K562 (cell line): ENCODE results near the gene STXBP5L. TPM values are rescaled to one million over a fixed set of nuclear protein-coding genes. Genes with fewer than 3 reads are reported as not detected.

Experiments used
- ATAC-seq: fragments of 200-7000 bp; cut with Tn5 transposase; 3 replicates; pipeline ENCODE4 v1.9.1; 2020; ENCODE audit warnings: moderate library complexity
- BruUV-seq: library from RNA; stranded (reverse); fragments of 400-500 nt; replicated peaks from 2 replicates; lab custom pipeline; 2021; lab: Mats Ljungman, UMichigan
- CTCF ChIA-PET: fragments of 300-600 bp; formaldehyde crosslinking; extraction: SDS; loops from one replicate; lab custom pipeline; 2021; ENCODE audit warnings: low intra/inter-chr PET ratio; lab: Yijun Ruan, JAX
- POLR2A ChIA-PET: fragments of 300-600, 350-650 bp; sonication (Branson Sonifier 250); formaldehyde crosslinking; extraction: SDS; loops from one replicate; lab custom pipeline; 2021; ENCODE audit warnings: antibody characterized with exemption, inconsistent platforms; lab: Yijun Ruan, JAX
- DNase-seq, 4 experiments: peaks; one replicate each; pipeline versions ENCODE4 v3.0.0 to v3.0.0-alpha.2; 2011 to 2018; ENCODE audit warnings: low spot score in 3 of 4, mixed read lengths in 3 of 4; ENCODE audit errors: extremely low read depth in 1 of 4
- FAIRE-seq: peaks from 2 replicates; lab custom pipeline; 2011; peaks lifted over from hg19 to GRCh38; lab: Jason Lieb, UNC
- H2AFZ ChIP-seq: 2 replicates; pipeline ENCODE4 v1.6.0; 2011; ENCODE audit warnings: low read depth, low read length, control low read depth, inconsistent platforms
- H3K27ac ChIP-seq: fragments of 200-600 bp; 3 replicates; pipeline ENCODE4 v1.8.0; 2011; ENCODE audit warnings: low read depth, mild to moderate bottlenecking, control low read depth, inconsistent platforms, low read length, moderate library complexity, mixed read lengths; ENCODE audit errors: extremely low read depth
- H3K27me3 ChIP-seq, 2 experiments: fragments of 300-600 bp in 1 of 2; 2 replicates in 1 of 2; 3 replicates in 1 of 2; pipeline versions ENCODE4 v1.6.0 to v1.8.0; 2011; ENCODE audit warnings: inconsistent platforms in 2 of 2, low read length in 2 of 2, mild to moderate bottlenecking in 1 of 2, mixed read lengths in 1 of 2, moderate library complexity in 1 of 2; ENCODE audit not compliant: control insufficient read depth in 2 of 2, insufficient read depth in 2 of 2
- H3K36me3 ChIP-seq: fragments of 300-600 bp; 3 replicates; pipeline ENCODE4 v1.8.0; 2011; ENCODE audit warnings: mild to moderate bottlenecking, low read length, inconsistent platforms; ENCODE audit not compliant: control insufficient read depth, insufficient read depth
- H3K4me1 ChIP-seq, 2 experiments: fragments of 200-600 bp in 1 of 2; replicated peaks in 1 of 2; 2 replicates in 1 of 2; 3 replicates in 1 of 2; pipeline versions ENCODE4 v1.5.1 to v1.8.0; 2011; ENCODE audit warnings: inconsistent platforms in 2 of 2, low read length in 2 of 2, mild to moderate bottlenecking in 1 of 2, mixed read lengths in 1 of 2, moderate library complexity in 1 of 2; ENCODE audit not compliant: control insufficient read depth in 2 of 2, insufficient read depth in 2 of 2
- H3K4me2 ChIP-seq: 2 replicates; pipeline ENCODE4 v1.6.1; 2011; ENCODE audit warnings: low read length, control low read depth, inconsistent platforms, mixed read lengths; ENCODE audit not compliant: insufficient read depth
- H3K4me3 ChIP-seq: fragments of 200-600 bp; sonication (generic), shearing (Covaris generic); 2 replicates; pipeline ENCODE4 v1.5.1; 2016; ENCODE audit warnings: control low read depth, inconsistent platforms
- H3K79me2 ChIP-seq: fragments of 200-600 bp; 3 replicates; pipeline ENCODE4 v1.8.0; 2011; ENCODE audit warnings: low read length, inconsistent platforms; ENCODE audit not compliant: control insufficient read depth, insufficient read depth
- H3K9ac ChIP-seq, 2 experiments: 2 replicates each; pipeline versions ENCODE4 v1.6.0 to v1.6.1; 2011; ENCODE audit warnings: low read depth in 2 of 2, low read length in 2 of 2, control low read depth in 1 of 2, inconsistent platforms in 1 of 2, mild to moderate bottlenecking in 1 of 2, mixed read lengths in 1 of 2; ENCODE audit not compliant: insufficient read depth in 1 of 2
- H3K9me1 ChIP-seq: one replicate; pipeline ENCODE4 v1.6.0; 2011; ENCODE audit warnings: inconsistent platforms, mild to moderate bottlenecking, low read length, moderate library complexity; ENCODE audit not compliant: control insufficient read depth, insufficient read depth
- H3K9me3 ChIP-seq: replicated peaks from 2 replicates; pipeline ENCODE4 v1.5.1; 2011; ENCODE audit warnings: low read depth, low read length, inconsistent platforms; ENCODE audit not compliant: control insufficient read depth, insufficient read depth
- H4K20me1 ChIP-seq: replicated peaks from 2 replicates; pipeline ENCODE4 v1.6.1; 2011; ENCODE audit warnings: low read length, inconsistent platforms, mixed read lengths; ENCODE audit not compliant: control insufficient read depth, insufficient read depth
- FOXK2 ChIP-seq, 2 experiments: fragments of 450-650 bp; IDR thresholded peaks in 1 of 2; conservative IDR thresholded peaks in 1 of 2; 2 replicates each; pipeline ENCODE4 v1.6.1; 2016; ENCODE audit warnings: low read depth in 2 of 2, mild to moderate bottlenecking in 1 of 2
- HMBOX1 ChIP-seq: sonication (generic); IDR thresholded peaks from 2 replicates; pipeline ENCODE4 v1.6.1; 2016
- NEUROD1 ChIP-seq: fragments of 150-350 bp; IDR thresholded peaks from 2 replicates; pipeline ENCODE4 v1.6.1; 2014; ENCODE audit warnings: borderline replicate concordance, low read length, low read depth; ENCODE audit not compliant: partially characterized antibody
- NFIX ChIP-seq: fragments of 250-450 bp; sonication (Bioruptor Pico); IDR thresholded peaks from 2 replicates; pipeline ENCODE4 v1.4.0; 2020; ENCODE audit warnings: low read depth, mild to moderate bottlenecking, moderate library complexity
- PCBP1 ChIP-seq: fragments of 200-400 bp; formaldehyde crosslinking; IDR thresholded peaks from 2 replicates; pipeline ENCODE4 v1.6.1; 2018; ENCODE audit warnings: mild to moderate bottlenecking, low read depth, low read length; ENCODE audit not compliant: poor library complexity, severe bottlenecking
- RBM39 ChIP-seq: fragments of 200-400 bp; formaldehyde crosslinking; optimal IDR thresholded peaks from 2 replicates; pipeline ENCODE3; 2018; ENCODE audit warnings: low read depth, low read length
- SMARCB1 ChIP-seq: IDR thresholded peaks from 2 replicates; pipeline ENCODE4 v1.6.1; 2011; ENCODE audit warnings: improper control_type of control experiment, low read depth; ENCODE audit not compliant: insufficient read length
- ZBTB7A ChIP-seq: IDR thresholded peaks from 2 replicates; pipeline ENCODE4 v1.6.1; 2011; ENCODE audit warnings: low read depth, mild to moderate bottlenecking, low read length, moderate library complexity, borderline replicate concordance; ENCODE audit not compliant: control insufficient read depth
- ZNF212 ChIP-seq: fragments of 450-650 bp; formaldehyde crosslinking; IDR thresholded peaks from 2 replicates; pipeline ENCODE4 v1.4.0; 2020; ENCODE audit warnings: mild to moderate bottlenecking
- ZNF395 ChIP-seq: fragments of 200-800 bp; sonication (Bioruptor generic); IDR thresholded peaks from 2 replicates; pipeline ENCODE4 v1.6.1; 2017; ENCODE audit warnings: missing genetic modification characterization, missing compliant biosample characterization
- ZNF41 ChIP-seq: fragments of 250-450 bp; sonication (Bioruptor Pico); conservative IDR thresholded peaks from 2 replicates; pipeline ENCODE4 v1.4.0; 2020; ENCODE audit warnings: mild to moderate bottlenecking
- WGBS: fragments of 100-300 bp; shearing (Covaris generic); methylation state at CpG from one replicate; pipeline ENCODE4 v1.1.6; 2016; ENCODE audit warnings: low coverage, mixed read lengths; ENCODE audit not compliant: insufficient coverage; ENCODE audit errors: missing lambda C conversion rate; 5-methylcytosine and 5-hydroxymethylcytosine counted together
- in situ Hi-C: fragments of 300-500 bp; cut with MboI; formaldehyde crosslinking; loops from 4 replicates; pipeline ENCODE4 v1.15.0; 2018; ENCODE audit warnings: inconsistent platforms, mixed read lengths
- intact Hi-C: fragments of 100-400 bp; cut with micrococcal nuclease; formaldehyde crosslinking; loops from 2 replicates; pipeline ENCODE4 v1.14.2; 2022
- polyA plus RNA-seq, 8 experiments: library from polyadenylated mRNA; depleted of rRNA in 4 of 8; stranded (reverse) in 5 of 8; unstranded in 3 of 8; fragments of >200 nt; fragmentation: Nextera tagmentation in 2 of 8; fragmentation: Illumina TruSeq in 1 of 8; extraction: Ambion mirVana in 2 of 8; extraction: Trizol in 1 of 8; gene quantifications; 2 replicates each; pipeline versions ENCODE4 v1.2.1 to v1.2.3, GENCODE V29; 2011 to 2014; ENCODE audit warnings: inconsistent platforms in 1 of 8, missing spikeins in 1 of 8
- total RNA-seq, 7 experiments: library from RNA; depleted of rRNA in 6 of 7; stranded (reverse); fragments of >200 nt in 6 of 7; fragmentation: Illumina TruSeq in 2 of 7; extraction: Trizol in 2 of 7; gene quantifications; 2 replicates each; pipeline versions ENCODE4 v1.2.1 to v1.2.3, GENCODE V29; 2011 to 2021; ENCODE audit warnings: low replicate concordance in 1 of 7

STXBP5L gene
- total and polyA plus RNA-seq, 9 of the 15 experiments (the other 6 are each of a cell fraction or from before 2014, with no cell fraction given): 0.03 to 0.04 (median 0.03) TPM; not detected in 6

DNA sequence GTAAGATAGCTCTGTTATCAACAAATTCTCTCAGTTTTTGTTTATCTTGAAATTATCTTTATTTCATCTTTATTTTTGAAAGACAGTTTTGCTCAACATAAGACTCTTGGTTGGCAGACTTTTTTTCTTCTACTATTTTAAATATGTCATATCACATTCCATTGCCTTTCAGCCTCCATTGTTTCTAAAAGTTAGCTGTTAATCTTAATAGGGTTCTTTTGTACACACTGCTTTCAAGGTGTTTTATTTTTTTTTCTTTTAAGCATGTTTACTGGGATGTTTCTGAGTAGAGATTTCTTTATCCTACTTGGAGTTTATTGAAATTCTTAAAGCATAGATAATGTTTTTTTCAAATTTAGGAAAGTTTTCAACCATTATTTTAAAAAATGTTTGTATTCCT lies 294.6 kb downstream of the STXBP5L start (continued):
- TF ChIP-seq SMARCB1 (no peak), ZBTB7A (no peak), ZNF395 (CRISPR knock-in tag) (no peak), PCBP1 (no peak), NEUROD1 (no peak)
- TF ChIP-seq, all 486 proteins: peak for 0

DNA sequence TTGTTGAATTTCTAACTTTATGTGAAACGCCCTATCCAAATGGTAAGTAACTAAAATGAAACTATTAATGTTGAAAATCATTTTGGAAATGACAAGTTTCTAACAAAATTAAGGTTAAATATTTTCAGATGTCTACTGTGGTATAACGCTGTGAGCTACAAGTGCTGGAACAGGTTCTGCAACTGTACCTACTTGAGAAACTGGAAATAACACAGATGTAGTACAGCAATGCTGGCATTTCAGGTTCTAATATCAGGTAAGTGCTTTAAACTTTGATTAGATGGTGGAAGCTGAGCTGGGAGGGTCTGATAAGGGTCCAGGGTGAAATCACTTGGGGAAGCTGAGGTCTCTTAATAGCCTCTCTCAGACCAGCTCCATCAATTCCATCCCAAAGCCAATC lies 315.1 kb downstream of the STXBP5L start:
- ChIA-PET POLR2A (no interaction called here), CTCF (no interaction called here)
- BruUV-seq: no TSS peak
- Histone ChIP-seq H2AFZ (no peak overlapping the region), H3K9ac (no peak overlapping the region), H3K36me3 (no peaks in the 10 kb centered on the region), H3K9me1 (no peaks in the 10 kb centered on the region), H3K79me2 (no peaks in the 10 kb centered on the region), H4K20me1 (no peaks in the 10 kb centered on the region), H3K4me1 (no peaks in the 10 kb centered on the region), H3K27me3 (no peaks in the 10 kb centered on the region), H3K9me3 (no peaks in the 10 kb centered on the region), H3K27ac (no peak overlapping the region), H3K4me3 (no peak overlapping the region), H3K4me2 (no peak overlapping the region)
- TF ChIP-seq NFIX (CRISPR knock-in tag) (no peak), ZNF41 (CRISPR knock-in tag) (no peak), RBM39 (no peak), ZNF212 (CRISPR knock-in tag) (no peak), HMBOX1 (no peak), FOXK2 (conservative IDR thresholded peaks at IDR 0.05 in 1 of 2, IDR thresholded peaks at IDR 0.05 in 1 of 2; ENCODE audit: low read depth in 2 of 2) (no peak)
- ATAC-seq (no peak), DNase-seq (no peak), FAIRE-seq (no peak)
- intact Hi-C loops (no loop called here), in situ Hi-C loops (no loop called here)
- WGBS: 0% methylated on average over 2 of the region's 2 CpGs
